Mesothelial cell of epicardium (in vitro differentiated cells): ENCODE results near the gene CA14. TPM values are rescaled to one million over a fixed set of nuclear protein-coding genes. Genes with fewer than 3 reads are reported as not detected.
A peak's percentile ranks its signal among the peaks of the same experiment; 100 is the strongest.

Experiments
- DNase-seq, 2 experiments: peaks; one replicate each; pipeline ENCODE4 v3.0.0; 2021; ENCODE audit warnings: low spot score in 2 of 2; ENCODE audit not compliant: unreplicated experiment in 2 of 2
- H3K27ac Mint-ChIP-seq: 2 replicates; pipeline ENCODE4 v1.8.0; 2021; ENCODE audit warnings: mixed read lengths
- H3K27me3 Mint-ChIP-seq: 2 replicates; pipeline ENCODE4 v1.8.0; 2021; ENCODE audit warnings: low read depth, mixed read lengths
- H3K36me3 Mint-ChIP-seq: 2 replicates; pipeline ENCODE4 v1.8.0; 2021; ENCODE audit warnings: mixed read lengths
- H3K4me1 Mint-ChIP-seq: 2 replicates; pipeline ENCODE4 v1.8.0; 2021; ENCODE audit warnings: mixed read lengths
- H3K4me3 Mint-ChIP-seq: 2 replicates; pipeline ENCODE4 v1.8.0; 2021; ENCODE audit warnings: mild to moderate bottlenecking, moderate library complexity, mixed read lengths
- H3K9me3 Mint-ChIP-seq: 2 replicates; pipeline ENCODE4 v1.8.0; 2021; ENCODE audit warnings: mixed read lengths
- CTCF ChIP-seq: fragments of 200-600 bp; sonication (generic); IDR thresholded peaks from one replicate; pipeline ENCODE4 v1.5.0; 2021; ENCODE audit warnings: antibody characterized with exemption; ENCODE audit not compliant: unreplicated experiment
- total RNA-seq: library from RNA; stranded (reverse); gene quantifications from 3 replicates; pipeline ENCODE4 v1.2.1, GENCODE V29; 2021

The CA14 gene
- total RNA-seq, 1 donor from 2014 or later: 5.0 TPM

DNA sequence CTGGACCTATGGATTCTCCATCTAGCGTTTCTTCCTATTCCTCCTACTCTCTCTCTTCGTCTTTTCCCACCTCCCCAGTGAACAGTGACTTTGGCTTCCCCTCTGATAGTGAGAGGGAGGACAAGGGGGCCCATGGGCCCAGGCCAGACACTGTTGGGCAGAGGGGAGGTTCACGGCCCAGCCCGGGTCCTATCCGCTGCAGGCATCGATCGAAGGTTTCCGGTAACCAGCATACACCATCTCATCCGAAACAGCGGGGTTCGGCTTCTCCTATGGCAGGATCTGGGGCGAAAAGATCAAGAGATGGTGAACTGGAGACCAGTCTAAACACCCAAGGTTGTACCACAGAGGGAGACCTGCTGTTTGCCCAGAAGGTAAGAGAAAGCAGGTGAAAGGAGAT is 25.7 kb downstream of the CA14 start:
- H3K9me3 Mint-ChIP-seq: no peaks in the 10 kb centered on the region
- DNase-seq: no peak
- H3K4me1 Mint-ChIP-seq: peaks cover 30% of the 10 kb centered on the region
- H3K27ac Mint-ChIP-seq: peak overlapping the region; percentile 31
- H3K27me3 Mint-ChIP-seq: peaks cover 25% of the 10 kb centered on the region
- H3K36me3 Mint-ChIP-seq: peaks cover 12% of the 10 kb centered on the region
- no peak for TF ChIP-seq CTCF
- peak overlapping the region; percentile 74 for H3K4me3 Mint-ChIP-seq

DNA sequence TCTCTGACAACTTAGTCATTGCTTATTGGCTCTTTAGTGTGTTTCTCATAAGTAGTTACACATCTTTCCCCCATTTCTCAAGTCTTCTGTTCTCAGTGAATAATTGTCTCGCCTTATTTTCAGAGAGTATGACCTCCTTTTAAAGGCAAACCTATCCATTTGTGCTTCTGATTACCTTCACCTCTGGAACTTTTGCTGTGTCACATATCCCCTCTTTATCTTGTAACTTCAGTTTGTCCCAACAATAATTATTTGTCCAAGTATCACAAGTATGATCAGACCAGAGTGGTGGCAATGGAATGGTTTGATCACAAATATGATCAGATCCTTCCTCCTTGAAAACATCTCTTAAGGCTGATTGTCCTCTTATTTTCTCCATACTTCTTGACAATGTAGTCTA is 30.8 kb downstream of the CA14 start:
- H3K4me3 Mint-ChIP-seq: no peak overlapping the region
- H3K36me3 Mint-ChIP-seq: peaks cover 12% of the 10 kb centered on the region
- no peak for TF ChIP-seq CTCF
- peaks cover 10% of the 10 kb centered on the region for H3K4me1 Mint-ChIP-seq
- no peak overlapping the region for H3K27ac Mint-ChIP-seq
- DNase-seq: no peak
- H3K27me3 Mint-ChIP-seq: peaks cover 15% of the 10 kb centered on the region
- H3K9me3 Mint-ChIP-seq: no peaks in the 10 kb centered on the region

DNA sequence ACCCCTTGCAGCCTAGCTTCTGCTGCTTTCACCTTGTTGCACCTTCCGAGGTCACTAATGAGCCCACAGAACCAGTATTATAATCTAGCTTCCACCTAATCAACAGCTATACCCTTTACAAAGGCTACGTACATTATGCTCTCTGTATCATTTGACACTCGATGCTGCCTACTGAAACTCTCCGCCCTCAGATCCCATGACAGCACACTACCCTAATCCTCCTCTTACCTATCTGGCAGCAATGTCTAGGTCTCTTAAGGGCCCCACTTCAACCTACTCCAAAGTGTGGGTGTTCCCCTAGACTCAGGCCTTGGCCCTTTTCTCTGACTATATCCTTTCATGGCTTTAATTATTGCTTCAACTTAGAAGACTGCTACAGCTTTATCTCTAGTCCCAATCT is 31.2 kb downstream of the CA14 start:
- H3K27me3 Mint-ChIP-seq: peaks cover 11% of the 10 kb centered on the region
- H3K9me3 Mint-ChIP-seq: no peaks in the 10 kb centered on the region
- peaks cover 9% of the 10 kb centered on the region for H3K36me3 Mint-ChIP-seq
- H3K27ac Mint-ChIP-seq: no peak overlapping the region
- H3K4me3 Mint-ChIP-seq: no peak overlapping the region
- no peak for TF ChIP-seq CTCF
- H3K4me1 Mint-ChIP-seq: peaks cover 9% of the 10 kb centered on the region
- DNase-seq: no peak

DNA sequence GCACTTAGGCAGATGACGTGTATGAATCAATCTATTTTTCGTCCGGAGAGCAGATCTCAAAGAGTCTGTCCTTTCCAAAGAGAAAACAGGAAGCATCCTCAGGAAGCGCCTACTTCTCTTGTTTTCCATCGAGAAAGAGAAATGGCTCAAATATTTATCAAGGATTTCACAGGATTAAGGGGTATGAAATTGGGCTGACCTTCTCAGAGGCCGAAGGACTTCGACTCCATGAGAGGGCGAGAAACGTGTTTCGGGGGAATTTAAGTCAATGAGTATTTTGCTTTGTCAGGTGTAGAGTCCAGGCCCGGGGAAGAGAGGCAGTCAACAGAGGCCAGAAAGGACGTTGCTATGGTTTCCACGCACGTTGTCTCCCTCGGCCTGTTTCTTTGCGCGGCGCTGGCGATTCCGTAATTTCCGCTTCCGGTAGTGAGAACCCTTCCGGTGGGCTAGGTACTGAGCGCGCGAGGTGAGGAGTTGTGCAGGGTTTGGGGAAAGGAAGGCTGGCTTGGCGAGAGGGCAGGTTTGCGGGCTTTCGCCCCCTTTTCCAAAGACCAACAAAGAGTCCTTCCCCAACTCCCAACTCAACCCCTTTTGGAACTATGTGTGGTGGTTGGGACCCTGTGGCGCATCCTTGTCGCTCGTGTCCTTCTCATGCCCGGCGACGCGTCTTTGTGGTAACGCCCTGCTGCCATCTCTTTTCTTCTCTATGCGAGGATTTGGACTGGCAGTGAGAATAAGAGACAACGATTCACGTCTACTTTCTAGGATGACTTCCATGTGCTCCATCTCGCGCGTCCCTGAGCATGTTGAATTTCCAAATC is 36.1 kb downstream of the CA14 start, which contains the start of gene MRPS21:
MRPS21 (plus strand) TSS at position 429 of the 821 bp plus-strand sequence. CDS start 506 bp downstream, outside the sequence.
- Mint-ChIP-seq H3K36me3 (peaks cover 16% of the 10 kb centered on the region), H3K4me1 (peaks cover 20% of the 10 kb centered on the region), H3K4me3 (peak within 1 kb of the TSS; percentile 93), H3K27ac (peak within 1 kb of the TSS; percentile 94), H3K9me3 (no peaks in the 10 kb centered on the region), H3K27me3 (no peaks in the 10 kb centered on the region)
- DNase-seq: peak; percentile 59 to 80
- no peak for TF ChIP-seq CTCF

DNA sequence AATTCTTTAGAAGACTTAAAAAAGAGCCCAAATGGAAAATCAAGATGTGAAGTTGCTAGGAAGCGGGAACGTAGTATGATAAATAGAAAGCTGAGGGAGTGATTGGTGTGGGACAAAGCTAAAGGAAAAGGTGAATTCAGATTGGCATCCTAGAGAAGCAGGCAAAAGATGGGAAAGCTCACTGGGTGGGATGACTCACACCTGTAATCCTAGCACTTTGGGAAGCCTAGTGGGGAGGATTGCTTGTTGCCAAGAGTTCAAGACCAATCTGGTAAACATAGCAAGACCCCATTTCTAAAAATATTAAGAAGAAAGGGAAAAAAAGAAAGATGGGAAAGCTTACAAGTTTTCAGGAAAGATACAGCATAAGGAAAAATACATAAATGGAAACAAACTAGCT is 37.9 kb downstream of the CA14 start:
- H3K36me3 Mint-ChIP-seq: peaks cover 20% of the 10 kb centered on the region
- peak overlapping the region; percentile 1 for H3K27ac Mint-ChIP-seq
- H3K4me3 Mint-ChIP-seq: peak overlapping the region; percentile 36
- no peaks in the 10 kb centered on the region for H3K9me3 Mint-ChIP-seq
- DNase-seq: no peak
- TF ChIP-seq CTCF: no peak
- no peaks in the 10 kb centered on the region for H3K27me3 Mint-ChIP-seq
- H3K4me1 Mint-ChIP-seq: peaks cover 20% of the 10 kb centered on the region
